HL-60/S4 (cell line): ENCODE measurements around the gene ADGRF1.
"Not testable (repeated sequence)": the region's sequence is repeated elsewhere in the genome, so short reads cannot be mapped to it uniquely, and the experiment has no call there.

Experiments used
- in situ Hi-C: fragments of 300-500 bp; cut with MboI; formaldehyde crosslinking; loops from 2 replicates; pipeline ENCODE4 v1.14.3; 2022; ENCODE audit warnings: low sequenced_read_pairs

The ADGRF1 gene

DNA sequence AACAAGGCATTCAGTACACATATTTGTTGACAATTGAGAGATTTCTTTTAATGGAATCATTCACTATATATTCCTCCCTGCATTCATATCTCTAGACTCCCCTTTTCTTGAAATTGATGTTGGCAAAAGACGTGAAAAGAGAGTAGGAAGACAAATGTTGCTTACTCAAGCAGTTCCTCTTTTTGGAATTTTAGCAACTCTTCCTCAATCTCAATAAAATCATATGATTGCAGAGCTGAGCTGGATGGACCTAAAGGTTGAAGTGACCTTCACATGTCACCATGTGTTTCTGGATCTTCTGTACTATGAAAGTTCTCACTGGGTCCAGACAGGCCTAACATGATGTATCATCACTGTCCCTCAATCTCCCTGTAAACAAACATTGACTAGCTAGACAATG lies 18.6 kb downstream of the ADGRF1 start:
- in situ Hi-C loops, result no loop called here

DNA sequence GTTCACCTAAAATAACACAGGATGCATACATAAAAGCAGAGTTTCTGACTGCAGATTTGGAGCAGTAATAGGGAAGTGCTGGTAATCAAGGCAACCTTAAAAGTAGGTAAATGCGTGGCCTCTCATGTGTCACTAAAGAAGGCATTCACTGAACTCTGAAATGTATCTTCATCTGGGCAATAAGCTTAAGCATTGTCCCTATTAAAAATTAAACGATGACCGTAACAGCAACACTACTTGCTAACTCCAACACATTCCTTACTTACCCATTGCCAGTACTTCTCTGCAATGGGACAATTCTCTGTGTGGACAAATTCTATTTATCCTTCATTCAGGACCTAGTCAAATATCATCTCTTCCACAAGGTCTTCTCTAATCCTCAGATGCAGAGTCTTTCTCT lies 19.9 kb downstream of the ADGRF1 start:
- in situ Hi-C loops, result no loop called here

DNA sequence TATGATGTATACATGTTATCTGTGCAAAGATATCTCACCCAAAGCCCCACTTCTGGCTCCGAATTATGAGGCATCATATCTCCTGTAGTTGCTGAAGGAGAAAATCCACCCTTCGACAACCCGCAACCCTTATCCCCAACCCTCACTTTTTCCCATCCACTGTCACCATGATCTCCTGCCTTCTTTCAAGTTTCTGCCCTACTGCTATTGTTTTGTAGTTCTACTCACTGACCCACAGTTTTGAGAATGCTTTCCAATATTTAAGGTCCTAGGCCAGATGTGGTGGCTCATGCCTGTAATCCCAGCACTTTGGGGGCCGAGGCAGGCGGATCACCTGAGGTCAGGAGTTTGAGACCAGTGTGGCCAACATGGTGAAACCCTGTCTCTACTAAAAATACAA lies 22.2 kb downstream of the ADGRF1 start:
- in situ Hi-C loops, result no loop called here

GRCh38 chr6:47016909-47017308 lies 25.2 kb downstream of the ADGRF1 start:
- in situ Hi-C loops, result no loop called here

- in situ Hi-C loops, result no loop called here
Measured at GRCh38 chr6:47016261-47016660, 25.9 kb downstream of the ADGRF1 start.

DNA sequence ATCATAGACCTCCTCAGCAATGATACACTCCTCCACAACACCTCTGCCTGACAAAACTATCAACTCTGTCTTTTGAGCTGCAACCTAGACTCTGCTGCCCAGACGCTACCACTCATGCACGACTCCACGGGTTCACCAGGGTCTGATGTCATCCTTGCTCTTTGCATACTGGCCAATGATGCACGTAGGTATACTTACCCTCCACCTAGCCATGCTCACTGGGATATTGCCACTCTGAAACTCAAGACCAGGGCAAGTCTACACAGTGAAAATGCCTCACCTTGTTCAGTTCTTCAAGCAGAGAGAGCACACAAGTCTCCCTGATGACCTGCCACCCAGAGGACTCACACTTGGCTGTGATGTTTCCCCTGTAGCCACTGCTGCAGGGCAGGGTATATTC lies 27.7 kb downstream of the ADGRF1 start:
- in situ Hi-C loops, result no loop called here

GRCh38 chr6:47009583-47009982 lies 32.5 kb downstream of the ADGRF1 start:
- in situ Hi-C loops, result no loop called here

DNA sequence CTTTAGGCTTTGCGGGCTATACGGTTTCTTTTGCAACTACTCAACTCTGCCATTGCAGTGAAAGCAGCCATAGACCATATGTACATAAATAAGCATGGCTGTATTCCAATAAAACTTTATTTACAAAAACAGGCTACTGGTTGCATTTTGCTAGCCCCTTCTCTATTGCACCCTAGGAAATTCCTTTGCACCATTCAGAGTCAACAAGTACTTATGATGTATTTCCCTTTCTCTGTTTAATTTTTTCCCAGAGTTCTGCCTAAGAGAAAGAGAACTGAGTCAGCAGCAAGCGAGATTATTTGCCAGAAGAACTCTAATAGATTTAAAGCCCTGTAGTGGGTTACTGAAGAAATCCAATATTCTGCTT lies 33.8 kb downstream of the ADGRF1 start:
- in situ Hi-C loops, result no loop called here

GRCh38 chr6:47007657-47008396 lies 34.3 kb downstream of the ADGRF1 start:
- in situ Hi-C loops, result no loop called here

- in situ Hi-C loops, result no loop called here
Measured at GRCh38 chr6:47005486-47005885, 36.6 kb downstream of the ADGRF1 start.

- in situ Hi-C loops, result no loop called here
Measured at GRCh38 chr6:47004463-47004862, 37.7 kb downstream of the ADGRF1 start.

GRCh38 chr6:47000842-47001241 lies 41.3 kb downstream of the ADGRF1 start:
- in situ Hi-C loops, result no loop called here

GRCh38 chr6:46998436-46999017 lies 43.6 kb downstream of the ADGRF1 start:
- in situ Hi-C loops, result no loop called here

DNA sequence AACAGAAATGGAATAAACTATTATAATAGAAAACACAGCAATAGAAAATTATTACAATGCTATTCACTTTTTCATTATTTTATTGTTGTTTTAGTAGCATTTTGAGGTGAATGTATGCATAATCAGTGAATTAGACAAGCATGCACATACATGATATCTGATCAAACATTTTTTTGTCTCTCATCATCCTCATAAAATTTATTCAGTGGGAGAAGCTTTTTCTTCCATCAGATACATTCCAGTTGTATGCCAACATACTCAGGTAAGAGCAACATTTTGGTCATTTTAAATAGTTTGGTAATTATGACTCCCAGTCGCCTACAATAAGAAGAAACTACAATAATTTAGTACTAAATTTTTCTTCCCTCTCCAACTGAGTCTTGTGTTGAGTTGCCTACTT lies 44.5 kb downstream of the ADGRF1 start:
- in situ Hi-C loops, result no loop called here

DNA sequence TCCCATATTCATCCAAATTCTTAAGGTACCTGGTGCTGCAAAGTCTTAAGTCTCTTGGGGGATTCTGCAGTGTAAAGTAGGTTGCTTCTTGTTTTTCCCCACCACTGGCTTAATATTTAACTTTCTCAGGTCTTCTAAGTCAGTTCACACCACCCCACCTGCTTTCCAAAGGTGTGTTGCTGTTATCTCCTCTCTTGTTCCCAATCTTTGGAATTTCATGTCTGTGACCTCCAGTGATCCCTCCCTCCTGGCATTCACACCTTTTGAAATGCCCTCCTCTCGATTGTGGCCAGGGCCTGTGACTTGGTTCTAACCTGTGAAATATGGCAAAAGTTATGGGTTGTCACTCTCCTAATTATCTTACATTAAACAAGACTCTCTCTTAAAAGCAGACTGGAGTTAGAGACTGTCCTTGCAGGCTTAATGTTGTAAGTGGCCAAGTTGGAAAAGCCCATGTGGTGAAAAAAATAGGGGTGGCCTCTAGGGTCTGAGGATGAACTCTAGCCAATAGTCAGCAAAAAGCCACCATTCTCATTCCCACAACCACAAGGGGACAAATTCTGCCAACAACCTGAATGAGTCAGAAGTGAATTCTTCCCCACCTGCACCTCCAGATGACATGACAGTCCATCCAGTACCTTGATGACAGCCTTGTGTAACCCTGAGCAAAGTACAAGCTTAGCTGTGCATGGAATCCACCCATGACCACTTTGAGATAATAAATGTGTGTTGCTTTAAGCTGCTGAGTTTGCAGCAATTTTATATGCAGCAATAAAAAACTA lies 45.1 kb downstream of the ADGRF1 start:
- in situ Hi-C loops, result no loop called here

DNA sequence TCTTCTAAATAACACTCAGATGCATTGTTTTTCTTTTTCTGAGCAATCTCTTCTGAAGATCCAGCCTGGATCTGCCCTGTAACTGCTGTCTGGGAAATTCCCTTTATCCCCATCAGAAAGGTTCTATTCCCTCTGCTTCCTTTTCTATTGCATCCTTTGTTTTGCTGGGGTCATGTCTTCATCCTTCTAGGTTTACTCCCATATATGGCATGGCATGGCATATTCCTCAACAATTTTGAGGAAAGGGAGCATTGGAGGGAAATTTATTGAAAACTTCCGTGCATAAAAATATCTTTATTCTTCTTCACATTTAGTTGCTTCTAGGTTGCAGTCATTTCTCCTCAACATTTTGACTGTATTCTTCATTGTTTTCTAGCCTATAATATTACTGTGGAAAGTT lies 47.2 kb downstream of the ADGRF1 start:
- in situ Hi-C loops, result no loop called here

DNA sequence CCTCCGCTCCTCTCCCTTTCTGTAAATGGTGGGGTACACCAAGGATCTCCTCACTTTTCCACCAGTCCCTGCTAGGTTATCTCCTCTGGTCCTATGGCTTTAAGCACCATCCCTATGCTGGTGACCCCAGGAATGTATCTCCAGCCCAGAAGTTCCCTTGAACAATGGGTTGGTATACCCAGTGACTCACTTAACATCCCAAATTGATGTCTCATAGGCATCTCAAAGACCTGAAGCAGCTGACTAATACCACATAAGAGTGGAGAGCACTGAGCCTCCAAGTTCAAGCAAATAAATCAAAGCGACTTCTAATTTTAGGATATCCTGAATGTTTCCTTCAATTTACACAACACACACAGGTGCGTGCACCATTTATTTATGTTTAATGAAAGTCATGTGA lies 48.3 kb downstream of the ADGRF1 start:
- in situ Hi-C loops, result no loop called here

DNA sequence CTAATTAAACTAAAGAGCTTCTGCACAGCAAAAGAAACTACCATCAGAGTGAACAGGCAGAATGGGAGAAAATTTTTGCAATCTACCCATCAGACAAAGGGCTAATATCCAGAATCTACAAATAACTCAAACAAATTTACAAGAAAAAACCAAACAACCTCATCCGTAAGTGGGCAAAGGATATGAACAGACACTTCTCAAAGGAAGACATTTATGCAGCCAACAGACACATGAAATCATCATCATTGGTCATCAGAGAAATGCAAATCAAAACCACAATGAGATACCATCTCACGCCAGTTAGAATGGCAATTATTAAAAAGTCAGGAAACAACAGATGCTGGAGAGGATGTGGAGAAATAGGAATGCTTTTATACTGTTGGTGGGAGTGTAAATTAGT lies 49.7 kb downstream of the ADGRF1 start:
- in situ Hi-C loops, result not testable (repeated sequence)

GRCh38 chr6:46990818-46991510 lies 51.2 kb downstream of the ADGRF1 start:
- in situ Hi-C loops, result not testable (repeated sequence)

DNA sequence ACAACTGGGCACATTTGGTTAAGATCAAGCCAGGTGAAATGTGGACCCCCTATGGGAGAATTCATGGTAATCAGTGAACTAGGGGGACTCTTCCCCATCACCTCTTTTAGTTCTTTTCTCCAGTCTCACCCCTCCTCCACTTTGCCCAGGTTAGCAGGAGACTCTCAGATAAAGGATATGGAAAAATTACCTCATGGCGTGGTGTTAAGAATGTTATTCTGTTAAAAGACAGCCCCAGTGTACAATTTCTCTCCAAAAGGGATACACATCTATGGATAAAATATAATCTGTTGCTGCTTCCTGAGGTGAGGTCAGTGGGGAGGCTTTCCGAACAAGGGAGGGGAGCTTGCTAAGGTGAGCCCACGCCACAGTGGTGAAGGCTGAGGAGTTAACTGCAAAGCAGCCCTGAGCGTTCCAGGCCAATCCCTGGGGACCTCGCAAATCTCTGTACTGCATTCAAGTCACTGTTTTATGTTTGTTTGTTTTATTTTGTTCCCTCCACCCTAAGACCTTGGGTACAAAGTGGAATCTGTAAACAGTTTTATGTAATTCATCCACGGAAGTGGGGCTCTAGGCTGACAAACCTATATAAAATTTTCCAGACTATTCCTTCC lies 52.0 kb downstream of the ADGRF1 start:
- in situ Hi-C loops, result no loop called here

GRCh38 chr6:46989398-46989797 lies 52.7 kb downstream of the ADGRF1 start:
- in situ Hi-C loops, result no loop called here
